ENCODE results near the gene BIN1.

Gene BIN1

GRCh38 chr2:127085317-127085681 lies 21.7 kb downstream of the BIN1 start:
- Mint-ChIP-seq H3K4me3 (peak overlapping the region; percentile 44), H3K4me1 (ENCODE audit: low read depth) (peaks cover 39% of the 10 kb centered on the region), H3K27ac (peak overlapping the region; percentile 83), H3K36me3 (ENCODE audit: low read depth) (peaks cover 1% of the 10 kb centered on the region), H3K27me3 (ENCODE audit: low read depth) (peaks cover 2% of the 10 kb centered on the region), H3K9me3 (no peaks in the 10 kb centered on the region)
- DNase-seq (ENCODE audit: low spot score): no peak

- H3K27ac Mint-ChIP-seq: peak overlapping the region; percentile 88
- H3K27me3 Mint-ChIP-seq (ENCODE audit: low read depth): peaks cover 2% of the 10 kb centered on the region
- peak overlapping the region; percentile 49 for H3K4me3 Mint-ChIP-seq
- peaks cover 44% of the 10 kb centered on the region for H3K4me1 Mint-ChIP-seq (ENCODE audit: low read depth)
- H3K9me3 Mint-ChIP-seq: no peaks in the 10 kb centered on the region
- peaks cover 4% of the 10 kb centered on the region for H3K36me3 Mint-ChIP-seq (ENCODE audit: low read depth)
- DNase-seq (ENCODE audit: low spot score): peak; percentile 33
These were observed 22.2 kb downstream of the BIN1 start for GRCh38 chr2:127084611-127085316.

GRCh38 chr2:127083819-127084503 lies 23.0 kb downstream of the BIN1 start:
- peak overlapping the region; percentile 49 for H3K4me3 Mint-ChIP-seq
- H3K36me3 Mint-ChIP-seq (ENCODE audit: low read depth): peaks cover 12% of the 10 kb centered on the region
- DNase-seq (ENCODE audit: low spot score): no peak
- peak overlapping the region; percentile 88 for H3K27ac Mint-ChIP-seq
- peaks cover 51% of the 10 kb centered on the region for H3K4me1 Mint-ChIP-seq (ENCODE audit: low read depth)
- peaks cover 2% of the 10 kb centered on the region for H3K27me3 Mint-ChIP-seq (ENCODE audit: low read depth)
- H3K9me3 Mint-ChIP-seq: no peaks in the 10 kb centered on the region

- Mint-ChIP-seq H3K4me3 (peak overlapping the region; percentile 39), H3K27ac (peak overlapping the region; percentile 94), H3K27me3 (ENCODE audit: low read depth) (peaks cover 2% of the 10 kb centered on the region), H3K9me3 (no peaks in the 10 kb centered on the region), H3K36me3 (ENCODE audit: low read depth) (peaks cover 17% of the 10 kb centered on the region), H3K4me1 (ENCODE audit: low read depth) (peaks cover 60% of the 10 kb centered on the region)
- DNase-seq (ENCODE audit: low spot score): no peak
These were observed 24.0 kb downstream of the BIN1 start for GRCh38 chr2:127082974-127083373.

GRCh38 chr2:127081826-127082633 lies 24.9 kb downstream of the BIN1 start:
- H3K27ac Mint-ChIP-seq: peak overlapping the region; percentile 94
- peaks cover 2% of the 10 kb centered on the region for H3K27me3 Mint-ChIP-seq (ENCODE audit: low read depth)
- H3K36me3 Mint-ChIP-seq (ENCODE audit: low read depth): peaks cover 22% of the 10 kb centered on the region
- no peaks in the 10 kb centered on the region for H3K9me3 Mint-ChIP-seq
- peaks cover 67% of the 10 kb centered on the region for H3K4me1 Mint-ChIP-seq (ENCODE audit: low read depth)
- peak overlapping the region; percentile 92 for H3K4me3 Mint-ChIP-seq
- DNase-seq (ENCODE audit: low spot score): peak; percentile 70

- Mint-ChIP-seq H3K4me1 (ENCODE audit: low read depth) (peaks cover 67% of the 10 kb centered on the region), H3K4me3 (peak overlapping the region; percentile 92)
- DNase-seq (ENCODE audit: low spot score): peak; percentile 69
These were observed 25.8 kb downstream of the BIN1 start for GRCh38 chr2:127080938-127081755.

GRCh38 chr2:127080226-127080937 lies 26.6 kb downstream of the BIN1 start:
- Mint-ChIP-seq H3K36me3 (ENCODE audit: low read depth) (peaks cover 30% of the 10 kb centered on the region), H3K9me3 (no peaks in the 10 kb centered on the region), H3K27ac (peak overlapping the region; percentile 94), H3K27me3 (ENCODE audit: low read depth) (peaks cover 2% of the 10 kb centered on the region), H3K4me3 (peak overlapping the region; percentile 92), H3K4me1 (ENCODE audit: low read depth) (peaks cover 63% of the 10 kb centered on the region)
- DNase-seq (ENCODE audit: low spot score): peak; percentile 41

More at GRCh38 chr2:127080938-127081755, 25.8 kb downstream of the BIN1 start:
- Mint-ChIP-seq H3K36me3 (ENCODE audit: low read depth) (peaks cover 27% of the 10 kb centered on the region), H3K27me3 (ENCODE audit: low read depth) (peaks cover 2% of the 10 kb centered on the region), H3K9me3 (no peaks in the 10 kb centered on the region), H3K27ac (peak overlapping the region; percentile 94)

- peak overlapping the region; percentile 94 for H3K27ac Mint-ChIP-seq
- peak overlapping the region; percentile 92 for H3K4me3 Mint-ChIP-seq
- H3K9me3 Mint-ChIP-seq: no peaks in the 10 kb centered on the region
- H3K27me3 Mint-ChIP-seq (ENCODE audit: low read depth): no peaks in the 10 kb centered on the region
- peaks cover 57% of the 10 kb centered on the region for H3K4me1 Mint-ChIP-seq (ENCODE audit: low read depth)
- peak; percentile 48 for DNase-seq (ENCODE audit: low spot score)
- H3K36me3 Mint-ChIP-seq (ENCODE audit: low read depth): peaks cover 34% of the 10 kb centered on the region
These were observed 27.5 kb downstream of the BIN1 start for GRCh38 chr2:127079358-127079920.

- H3K4me3 Mint-ChIP-seq: peak overlapping the region; percentile 92
- DNase-seq (ENCODE audit: low spot score): no peak
- no peaks in the 10 kb centered on the region for H3K27me3 Mint-ChIP-seq (ENCODE audit: low read depth)
- peaks cover 34% of the 10 kb centered on the region for H3K36me3 Mint-ChIP-seq (ENCODE audit: low read depth)
- peak overlapping the region; percentile 94 for H3K27ac Mint-ChIP-seq
- peaks cover 50% of the 10 kb centered on the region for H3K4me1 Mint-ChIP-seq (ENCODE audit: low read depth)
- H3K9me3 Mint-ChIP-seq: no peaks in the 10 kb centered on the region
These were observed 28.2 kb downstream of the BIN1 start for GRCh38 chr2:127078666-127079270.

- Mint-ChIP-seq H3K36me3 (ENCODE audit: low read depth) (peaks cover 34% of the 10 kb centered on the region), H3K27ac (peak overlapping the region; percentile 66), H3K27me3 (ENCODE audit: low read depth) (no peaks in the 10 kb centered on the region), H3K9me3 (no peaks in the 10 kb centered on the region), H3K4me1 (ENCODE audit: low read depth) (peaks cover 43% of the 10 kb centered on the region), H3K4me3 (peak overlapping the region; percentile 44)
- no peak for DNase-seq (ENCODE audit: low spot score)
These were observed 28.9 kb downstream of the BIN1 start for GRCh38 chr2:127078028-127078427.

GRCh38 chr2:127076924-127077323 lies 30.0 kb downstream of the BIN1 start:
- H3K9me3 Mint-ChIP-seq: no peaks in the 10 kb centered on the region
- no peak for DNase-seq (ENCODE audit: low spot score)
- H3K27me3 Mint-ChIP-seq (ENCODE audit: low read depth): no peaks in the 10 kb centered on the region
- peaks cover 40% of the 10 kb centered on the region for H3K36me3 Mint-ChIP-seq (ENCODE audit: low read depth)
- H3K27ac Mint-ChIP-seq: peak overlapping the region; percentile 77
- H3K4me3 Mint-ChIP-seq: peak overlapping the region; percentile 40
- peaks cover 33% of the 10 kb centered on the region for H3K4me1 Mint-ChIP-seq (ENCODE audit: low read depth)

GRCh38 chr2:127076290-127076689 lies 30.7 kb downstream of the BIN1 start:
- Mint-ChIP-seq H3K4me1 (ENCODE audit: low read depth) (peaks cover 30% of the 10 kb centered on the region), H3K27ac (no peak overlapping the region), H3K4me3 (no peak overlapping the region)

More at GRCh38 chr2:127076290-127076689, 30.7 kb downstream of the BIN1 start:
- H3K27me3 Mint-ChIP-seq (ENCODE audit: low read depth): no peaks in the 10 kb centered on the region
- H3K9me3 Mint-ChIP-seq: no peaks in the 10 kb centered on the region
- peaks cover 40% of the 10 kb centered on the region for H3K36me3 Mint-ChIP-seq (ENCODE audit: low read depth)
- DNase-seq (ENCODE audit: low spot score): no peak
